ENCODE results near the gene NUP188. TPM values are rescaled to one million over a fixed set of nuclear protein-coding genes. Genes with fewer than 3 reads are reported as not detected.

NUP188 gene
- total and polyA plus RNA-seq, 10 of the 15 experiments (the other 5 are each of a cell fraction or from before 2014, with no cell fraction given) = 1.4 to 73.7 (median 48.9) TPM

DNA sequence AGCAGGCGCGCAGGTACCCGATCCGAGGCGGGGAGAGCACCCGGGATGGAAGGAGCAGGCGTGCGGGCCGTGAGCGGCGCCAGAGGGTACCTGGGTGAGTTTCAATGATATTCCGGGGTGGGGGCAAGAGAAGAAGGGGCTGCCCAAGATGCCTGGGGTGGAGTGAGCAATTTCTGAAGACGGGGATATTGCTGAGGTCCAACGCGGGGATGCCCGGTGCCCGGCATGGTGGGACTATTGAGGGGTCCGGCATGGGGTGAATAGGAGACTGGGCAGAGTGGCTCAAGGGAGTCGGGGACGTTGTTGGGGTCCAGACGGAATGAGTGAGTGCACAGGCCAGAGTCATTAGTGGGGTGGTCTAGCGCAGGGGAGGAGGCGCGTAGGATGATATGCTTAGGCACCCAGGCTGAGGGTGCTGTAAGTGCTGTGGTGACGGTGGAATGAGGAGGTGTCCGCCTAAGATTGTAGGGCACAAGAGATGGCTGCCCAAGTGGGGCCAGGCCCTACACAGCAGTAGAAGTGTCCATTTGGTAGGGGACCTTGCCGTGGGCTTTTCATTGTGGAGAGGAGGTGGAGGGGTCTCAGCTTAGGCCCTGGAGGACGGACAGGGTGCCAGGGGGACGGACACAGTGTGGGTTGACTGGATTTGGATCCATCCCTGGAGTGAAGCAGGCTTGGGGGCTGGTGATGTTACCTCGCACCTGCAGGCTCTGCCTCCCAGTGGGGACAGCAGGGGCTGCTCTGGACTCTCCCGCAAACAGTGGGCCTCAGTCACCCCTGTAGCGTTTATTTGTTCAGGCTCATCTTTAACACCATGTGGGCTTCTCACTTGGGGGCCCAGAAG is 89.6 kb downstream of the NUP188 start:
- TSS peak; percentile 79 for BruUV-seq (replicated peaks)
- POLR2A ChIA-PET = interaction anchor here (0.9 to 1.0 kb wide), 4 partner anchors 9 to 44 kb away, joined by 3 to 8 read pairs (median 6); partner anchors contain the start of genes DOLPP1 and SH3GLB2
- CTCF ChIA-PET = interaction anchor here (0.8 to 1.7 kb wide), 3 partner anchors 29 to 109 kb away, joined by 3 to 5 read pairs (median 3); no protein-coding TSS in a partner anchor
- RAD21 ChIA-PET (ENCODE audit: unreplicated experiment) = interaction anchor here (1.0 to 1.5 kb wide), 3 partner anchors 16 to 217 kb away, joined by 3 to 5 read pairs (median 3); partner anchors contain the start of gene DOLPP1
- Histone ChIP-seq H3K4me1 (ENCODE audit: control insufficient read depth, insufficient read depth, low read length) (peaks cover 17% of the 10 kb centered on the region), H4K20me1 (ENCODE audit: control insufficient read depth, insufficient read depth) (no peaks in the 10 kb centered on the region), H3K4me2 (ENCODE audit: control insufficient read depth, insufficient read depth) (peak overlapping the region; percentile 93), H3K9me3 (replicated peaks; ENCODE audit: control insufficient read depth, insufficient read depth, low read length) (no peaks in the 10 kb centered on the region), H3K79me2 (ENCODE audit: control insufficient read depth, insufficient read depth, low read length) (peaks cover 19% of the 10 kb centered on the region), H3K36me3 (ENCODE audit: control insufficient read depth in 2 of 2, insufficient read depth in 2 of 2, low read length in 1 of 2) (peaks cover 0 to 4% of the 10 kb centered on the region in 2 experiments; a peak in 3 of 4 replicates), H2AFZ (ENCODE audit: control insufficient read depth, low read depth, low read length) (peak overlapping the region; percentile 85), H3K27me3 (replicated peaks in 1 of 2; ENCODE audit: control insufficient read depth in 2 of 2, insufficient read depth in 2 of 2, low read length in 1 of 2) (no peaks in the 10 kb centered on the region), H3K9ac (ENCODE audit: control insufficient read depth, insufficient read depth, low read length) (peak overlapping the region; percentile 69), H3K4me3 (peak overlapping the region; percentile 83), H3K27ac (ENCODE audit: control insufficient read depth, insufficient read depth) (peak overlapping the region; percentile 62; the same call in 1 of the 2 replicates)
- 12% methylated on average over 30 of the region's 32 CpGs for WGBS (ENCODE audit: insufficient coverage, insufficient replicate concordance, low lambda C conversion rate, missing lambda C conversion rate)
- SMC1A ChIA-PET (ENCODE audit: uncharacterized antibody, unreplicated experiment) = interaction anchor here (0.6 to 1.3 kb wide), 2 partner anchors 9 to 32 kb away, joined by 3 read pairs; no protein-coding TSS in a partner anchor
- DNase-seq (ENCODE audit: low read depth, low spot score) (no peak), ATAC-seq (peak; percentile 5), FAIRE-seq (no peak)
- TF ChIP-seq, protein P1, sequence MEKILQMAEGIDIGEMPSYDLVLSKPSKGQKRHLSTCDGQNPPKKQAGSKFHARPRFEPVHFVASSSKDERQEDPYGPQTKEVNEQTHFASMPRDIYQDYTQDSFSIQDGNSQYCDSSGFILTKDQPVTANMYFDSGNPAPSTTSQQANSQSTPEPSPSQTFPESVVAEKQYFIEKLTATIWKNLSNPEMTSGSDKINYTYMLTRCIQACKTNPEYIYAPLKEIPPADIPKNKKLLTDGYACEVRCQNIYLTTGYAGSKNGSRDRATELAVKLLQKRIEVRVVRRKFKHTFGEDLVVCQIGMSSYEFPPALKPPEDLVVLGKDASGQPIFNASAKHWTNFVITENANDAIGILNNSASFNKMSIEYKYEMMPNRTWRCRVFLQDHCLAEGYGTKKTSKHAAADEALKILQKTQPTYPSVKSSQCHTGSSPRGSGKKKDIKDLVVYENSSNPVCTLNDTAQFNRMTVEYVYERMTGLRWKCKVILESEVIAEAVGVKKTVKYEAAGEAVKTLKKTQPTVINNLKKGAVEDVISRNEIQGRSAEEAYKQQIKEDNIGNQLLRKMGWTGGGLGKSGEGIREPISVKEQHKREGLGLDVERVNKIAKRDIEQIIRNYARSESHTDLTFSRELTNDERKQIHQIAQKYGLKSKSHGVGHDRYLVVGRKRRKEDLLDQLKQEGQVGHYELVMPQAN (conservative IDR thresholded peaks at IDR 0.05) = peak; percentile 44; the same call in 1 of the 2 replicates
- TF ChIP-seq NBN (IDR thresholded peaks at IDR 0.05) (peak; percentile 25; the same call in 1 of the 2 replicates), SRF (IDR thresholded peaks at IDR 0.05; ENCODE audit: low read depth in 2 of 2, low read length in 2 of 2) (no peak), ESRRA (IDR thresholded peaks at IDR 0.05; ENCODE audit: low read length) (no peak), FOS (IDR thresholded peaks at IDR 0.05; ENCODE audit: borderline replicate concordance, extremely low read depth, insufficient read length) (no peak)
- in situ Hi-C loops (cut with MboI) (no loop called here), intact Hi-C loops (cut with micrococcal nuclease; ENCODE audit: unreplicated experiment) (no loop called here)

Data from GM12878 (cell line).